ENCODE results near the gene SLC7A14. TPM values are rescaled to one million over a fixed set of nuclear protein-coding genes. Genes with fewer than 3 reads are reported as not detected.

The SLC7A14 gene
- total and polyA plus RNA-seq, 2 donors = 0.22 to 1.8 TPM

- no peaks in the 10 kb centered on the region for H3K4me1 ChIP-seq (ENCODE audit: insufficient read depth)
- DNase-seq (ENCODE audit: extremely low spot score) = no peak
- no peak overlapping the region for H3K4me3 ChIP-seq (ENCODE audit: low read depth, low read length)
- WGBS = 91% methylated on average over 3 of the region's 3 CpGs
- H3K36me3 ChIP-seq (ENCODE audit: insufficient read depth) = no peaks in the 10 kb centered on the region
- H3K27ac ChIP-seq (ENCODE audit: low read depth) = no peak overlapping the region
These were observed 43.2 kb downstream of the SLC7A14 start for GRCh38 chr3:170542704-170543103.

DNA sequence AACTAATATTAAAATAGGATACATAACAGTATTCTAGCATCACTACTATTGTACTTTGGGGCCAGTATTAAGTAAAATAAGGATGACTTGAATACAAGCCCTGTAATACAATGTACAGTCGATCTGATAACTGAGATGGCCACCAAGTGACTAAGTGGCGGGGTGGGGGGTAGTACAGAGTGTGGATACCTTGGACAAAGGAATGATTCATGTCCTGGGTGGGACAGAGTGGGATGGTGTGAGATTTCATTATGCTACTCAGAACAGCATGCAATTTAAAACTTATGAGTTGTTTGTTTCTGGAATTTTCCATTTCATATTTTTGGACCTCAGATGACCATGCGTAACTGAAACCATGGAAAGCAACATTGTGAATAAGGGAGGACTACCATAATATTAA lies 46.0 kb downstream of the SLC7A14 start:
- DNase-seq (ENCODE audit: extremely low spot score) = no peak
- Histone ChIP-seq H3K36me3 (ENCODE audit: insufficient read depth) (no peaks in the 10 kb centered on the region), H3K4me1 (ENCODE audit: insufficient read depth) (no peaks in the 10 kb centered on the region), H3K27ac (ENCODE audit: low read depth) (no peak overlapping the region), H3K4me3 (ENCODE audit: low read depth, low read length) (no peak overlapping the region)
- WGBS = 88% methylated on average over 3 of the region's 3 CpGs

DNA sequence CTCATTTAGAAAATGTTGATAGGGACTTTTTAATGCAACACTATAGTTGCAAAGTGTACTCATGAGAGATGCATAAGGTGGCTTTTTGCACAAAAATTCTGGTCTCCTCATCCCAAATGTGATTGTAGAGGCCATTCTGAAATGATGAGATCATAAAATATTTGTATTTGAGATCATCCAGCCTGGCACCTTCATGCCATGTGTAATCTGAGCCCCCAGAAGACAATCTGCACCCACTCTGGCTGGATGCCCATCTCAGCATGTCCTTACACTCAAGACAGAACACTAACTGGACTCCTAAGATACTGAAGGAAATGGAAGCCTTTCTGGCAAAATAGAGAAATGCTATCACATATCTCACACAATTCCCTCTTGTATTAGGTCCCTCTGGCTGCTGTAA lies 49.2 kb downstream of the SLC7A14 start:
- no peaks in the 10 kb centered on the region for H3K36me3 ChIP-seq (ENCODE audit: insufficient read depth)
- no peaks in the 10 kb centered on the region for H3K4me1 ChIP-seq (ENCODE audit: insufficient read depth)
- DNase-seq (ENCODE audit: extremely low spot score) = no peak
- no peak overlapping the region for H3K27ac ChIP-seq (ENCODE audit: low read depth)
- H3K4me3 ChIP-seq (ENCODE audit: low read depth, low read length) = no peak overlapping the region

DNA sequence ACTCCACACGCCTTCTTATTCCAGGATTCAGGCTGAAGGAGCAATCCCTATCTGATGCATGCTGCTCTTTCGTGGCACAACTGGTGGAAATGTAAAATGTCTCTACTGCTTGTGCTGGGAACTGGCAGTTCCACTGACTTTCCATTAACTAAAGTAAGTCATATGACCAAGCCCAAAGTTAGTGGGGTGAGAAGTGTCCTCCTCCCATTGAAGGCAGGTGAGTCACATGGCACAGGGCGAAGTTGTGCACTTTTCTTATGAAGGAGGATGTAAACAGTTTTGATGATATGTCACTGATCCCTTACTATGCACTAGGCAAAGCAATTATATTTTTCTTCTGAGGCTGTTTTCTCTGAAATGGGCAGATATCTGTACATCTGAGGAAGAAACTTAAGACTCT lies 51.6 kb downstream of the SLC7A14 start:
- 91% methylated on average over 3 of the region's 3 CpGs for WGBS
- H3K27ac ChIP-seq (ENCODE audit: low read depth) = no peak overlapping the region

DNA sequence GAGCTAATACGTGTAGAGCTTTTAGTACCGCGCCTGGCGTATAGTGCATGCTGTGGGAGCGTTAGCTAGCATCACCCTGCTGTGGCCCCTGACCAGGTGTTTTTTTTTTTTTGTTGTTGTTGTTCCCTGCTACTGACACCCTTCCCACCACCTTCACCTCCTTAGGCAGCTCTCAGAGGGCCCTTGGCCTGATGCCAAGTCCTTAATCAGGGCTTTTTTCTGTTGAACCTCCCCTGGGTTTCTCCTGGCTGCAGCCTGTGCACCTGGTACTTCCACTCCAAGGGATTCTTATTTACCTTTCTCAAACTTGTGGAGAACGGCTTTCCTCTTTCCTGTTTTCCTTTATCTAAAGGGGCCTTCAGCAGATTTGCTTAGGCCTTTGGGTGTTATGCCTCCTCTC lies 53.3 kb downstream of the SLC7A14 start:
- Histone ChIP-seq H3K4me1 (ENCODE audit: insufficient read depth) (no peaks in the 10 kb centered on the region), H3K36me3 (ENCODE audit: insufficient read depth) (no peaks in the 10 kb centered on the region), H3K4me3 (ENCODE audit: low read depth, low read length) (no peak overlapping the region), H3K27ac (ENCODE audit: low read depth) (no peak overlapping the region)
- no peak for DNase-seq (ENCODE audit: extremely low spot score)
- 86% methylated on average over 6 of the region's 6 CpGs for WGBS

More for the DNA sequence above, 51.6 kb downstream of the SLC7A14 start:
- no peak overlapping the region for H3K4me3 ChIP-seq (ENCODE audit: low read depth, low read length)
- no peaks in the 10 kb centered on the region for H3K36me3 ChIP-seq (ENCODE audit: insufficient read depth)
- DNase-seq (ENCODE audit: extremely low spot score) = no peak
- H3K4me1 ChIP-seq (ENCODE audit: insufficient read depth) = no peaks in the 10 kb centered on the region

DNA sequence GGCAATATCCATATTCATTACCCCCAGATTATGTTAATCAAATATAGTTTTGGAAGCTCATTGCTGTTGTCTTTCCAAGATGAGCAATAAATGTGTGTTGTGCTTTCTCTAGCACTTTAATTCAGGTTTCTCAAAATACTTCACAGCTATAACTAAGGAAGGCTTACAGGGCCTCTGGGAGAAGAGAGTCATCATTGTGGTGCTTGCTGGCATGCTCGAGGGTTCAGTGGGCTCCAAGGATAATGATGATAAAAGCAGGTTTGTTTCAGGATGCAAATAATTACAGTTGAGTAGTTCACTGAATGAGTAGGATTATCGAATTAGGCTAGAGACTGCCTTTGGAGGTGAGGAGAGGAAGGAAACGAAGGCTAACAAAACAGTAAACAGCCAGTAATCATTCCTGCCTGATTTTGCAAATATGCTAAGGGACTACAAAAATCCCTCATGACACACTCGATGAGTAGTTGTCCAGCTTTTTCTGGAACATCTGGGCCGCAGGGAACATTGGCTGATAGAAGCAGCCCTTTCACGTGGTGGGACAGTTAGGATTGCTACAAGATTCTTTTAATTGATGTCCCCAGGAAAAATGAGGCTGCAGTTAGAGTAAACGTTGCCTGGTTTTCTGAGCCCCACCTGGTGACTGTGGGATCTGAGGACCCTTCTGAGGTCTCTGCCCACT lies 54.1 kb downstream of the SLC7A14 start:
- no peak for DNase-seq (ENCODE audit: extremely low spot score)
- no peaks in the 10 kb centered on the region for H3K4me1 ChIP-seq (ENCODE audit: insufficient read depth)
- no peaks in the 10 kb centered on the region for H3K36me3 ChIP-seq (ENCODE audit: insufficient read depth)
- 64% methylated on average over 7 of the region's 7 CpGs for WGBS
- no peak overlapping the region for H3K4me3 ChIP-seq (ENCODE audit: low read depth, low read length)
- no peak overlapping the region for H3K27ac ChIP-seq (ENCODE audit: low read depth)

DNA sequence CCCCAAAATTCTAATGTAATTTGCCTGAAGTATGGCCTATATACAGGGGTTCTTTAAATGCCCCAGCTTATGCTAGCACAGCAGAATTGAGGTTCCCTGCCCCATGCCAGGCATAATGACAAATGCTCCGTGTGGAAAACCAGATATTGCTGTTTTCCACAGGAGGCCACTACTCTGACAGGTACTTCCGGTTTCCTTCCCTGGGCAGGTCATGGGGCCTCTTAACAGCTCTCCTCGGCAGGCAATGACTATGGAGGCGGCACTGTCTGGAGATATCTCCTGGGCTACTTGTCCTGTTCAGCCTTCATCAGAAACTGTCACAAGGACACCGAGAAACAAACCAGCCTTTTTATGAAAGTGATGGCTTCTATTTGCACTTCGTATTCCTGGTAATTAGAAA lies 54.8 kb downstream of the SLC7A14 start:
- no peak overlapping the region for H3K4me3 ChIP-seq (ENCODE audit: low read depth, low read length)
- no peak overlapping the region for H3K27ac ChIP-seq (ENCODE audit: low read depth)
- H3K4me1 ChIP-seq (ENCODE audit: insufficient read depth) = no peaks in the 10 kb centered on the region
- no peaks in the 10 kb centered on the region for H3K36me3 ChIP-seq (ENCODE audit: insufficient read depth)
- 80% methylated on average over 6 of the region's 6 CpGs for WGBS
- DNase-seq (ENCODE audit: extremely low spot score) = no peak

DNA sequence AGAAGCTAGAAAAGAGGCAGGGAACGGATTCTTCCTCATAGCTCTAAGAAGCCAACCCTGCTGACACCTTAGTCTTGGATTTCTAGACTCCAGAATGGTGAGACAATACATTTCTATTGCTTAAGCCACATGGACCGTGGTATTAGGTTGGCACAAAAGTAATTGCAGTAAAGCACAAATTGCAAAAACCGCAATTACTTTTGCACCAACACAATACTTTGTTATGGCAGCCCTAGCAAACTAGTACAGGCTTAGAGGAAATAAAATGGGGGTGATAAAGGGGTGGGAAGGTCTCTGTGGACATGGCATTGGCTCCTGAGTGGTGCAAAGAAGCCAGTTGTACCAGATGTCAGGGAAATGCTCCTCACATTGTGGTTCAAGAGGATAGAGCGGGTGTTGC lies 56.0 kb downstream of the SLC7A14 start:
- no peak overlapping the region for H3K4me3 ChIP-seq (ENCODE audit: low read depth, low read length)
- no peaks in the 10 kb centered on the region for H3K4me1 ChIP-seq (ENCODE audit: insufficient read depth)
- H3K36me3 ChIP-seq (ENCODE audit: insufficient read depth) = no peaks in the 10 kb centered on the region
- 97% methylated on average over 4 of the region's 4 CpGs for WGBS
- no peak for DNase-seq (ENCODE audit: extremely low spot score)
- no peak overlapping the region for H3K27ac ChIP-seq (ENCODE audit: low read depth)

GRCh38 chr3:170529346-170529745 lies 56.5 kb downstream of the SLC7A14 start:
- no peak overlapping the region for H3K27ac ChIP-seq (ENCODE audit: low read depth)
- DNase-seq (ENCODE audit: extremely low spot score) = no peak
- no peaks in the 10 kb centered on the region for H3K4me1 ChIP-seq (ENCODE audit: insufficient read depth)
- H3K4me3 ChIP-seq (ENCODE audit: low read depth, low read length) = no peak overlapping the region
- no peaks in the 10 kb centered on the region for H3K36me3 ChIP-seq (ENCODE audit: insufficient read depth)
- 59% methylated on average over 2 of the region's 2 CpGs for WGBS

- H3K4me3 ChIP-seq (ENCODE audit: low read depth, low read length) = no peak overlapping the region
- no peaks in the 10 kb centered on the region for H3K4me1 ChIP-seq (ENCODE audit: insufficient read depth)
- no peak for DNase-seq (ENCODE audit: extremely low spot score)
- no peak overlapping the region for H3K27ac ChIP-seq (ENCODE audit: low read depth)
- 47% methylated on average over 8 of the region's 8 CpGs for WGBS
- H3K36me3 ChIP-seq (ENCODE audit: insufficient read depth) = no peaks in the 10 kb centered on the region
These were observed 57.1 kb downstream of the SLC7A14 start for GRCh38 chr3:170528726-170529125.

DNA sequence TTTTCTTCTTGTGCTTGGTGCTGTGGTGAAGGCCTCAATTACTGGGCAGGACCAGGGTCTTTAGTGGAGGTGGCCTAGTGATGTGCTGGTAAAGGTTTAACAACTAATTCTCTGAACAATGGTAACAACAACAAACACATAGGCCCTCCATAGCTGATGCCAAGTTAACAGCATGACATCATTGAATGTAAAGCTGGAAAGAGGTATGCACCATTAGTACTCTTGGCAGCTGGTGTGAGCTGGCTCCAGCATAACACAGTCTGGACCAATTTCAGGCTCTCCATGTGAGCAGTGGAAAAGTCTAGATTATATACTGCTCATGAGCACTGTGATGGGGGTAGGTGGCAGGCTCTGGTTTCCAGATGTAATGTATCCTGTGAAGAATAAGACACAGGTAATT lies 61.8 kb downstream of the SLC7A14 start:
- H3K4me3 ChIP-seq (ENCODE audit: low read depth, low read length) = no peak overlapping the region
- H3K27ac ChIP-seq (ENCODE audit: low read depth) = no peak overlapping the region
- H3K36me3 ChIP-seq (ENCODE audit: insufficient read depth) = no peaks in the 10 kb centered on the region
- no peak for DNase-seq (ENCODE audit: extremely low spot score)
- no peaks in the 10 kb centered on the region for H3K4me1 ChIP-seq (ENCODE audit: insufficient read depth)

DNA sequence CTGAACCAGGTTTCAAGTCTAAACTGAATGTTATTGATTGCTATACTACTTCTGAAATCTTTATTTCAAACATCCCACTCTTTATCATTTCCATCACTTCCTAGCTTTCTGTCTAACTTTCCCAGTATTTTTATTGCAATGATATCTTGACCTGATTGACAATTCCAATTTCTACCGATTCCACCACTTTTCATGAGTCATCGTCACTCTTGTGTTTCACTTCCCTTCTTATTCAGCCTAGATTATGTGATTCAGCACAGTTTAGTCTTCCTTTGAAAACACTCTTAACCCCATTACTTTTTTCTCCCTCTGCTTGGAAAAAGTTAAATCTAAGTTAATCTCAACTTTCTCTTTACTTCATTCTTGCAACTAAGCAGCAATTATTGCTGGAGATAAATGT lies 62.6 kb downstream of the SLC7A14 start:
- WGBS = 67% methylated on average over 2 of the region's 2 CpGs

GRCh38 chr3:170522201-170522600 lies 63.7 kb downstream of the SLC7A14 start:
- H3K4me1 ChIP-seq (ENCODE audit: insufficient read depth) = no peaks in the 10 kb centered on the region
- 50% methylated on average over 2 of the region's 2 CpGs for WGBS

More for the DNA sequence above, 62.6 kb downstream of the SLC7A14 start:
- no peaks in the 10 kb centered on the region for H3K4me1 ChIP-seq (ENCODE audit: insufficient read depth)
- no peak for DNase-seq (ENCODE audit: extremely low spot score)
- H3K4me3 ChIP-seq (ENCODE audit: low read depth, low read length) = no peak overlapping the region
- no peaks in the 10 kb centered on the region for H3K36me3 ChIP-seq (ENCODE audit: insufficient read depth)
- H3K27ac ChIP-seq (ENCODE audit: low read depth) = no peak overlapping the region

DNA sequence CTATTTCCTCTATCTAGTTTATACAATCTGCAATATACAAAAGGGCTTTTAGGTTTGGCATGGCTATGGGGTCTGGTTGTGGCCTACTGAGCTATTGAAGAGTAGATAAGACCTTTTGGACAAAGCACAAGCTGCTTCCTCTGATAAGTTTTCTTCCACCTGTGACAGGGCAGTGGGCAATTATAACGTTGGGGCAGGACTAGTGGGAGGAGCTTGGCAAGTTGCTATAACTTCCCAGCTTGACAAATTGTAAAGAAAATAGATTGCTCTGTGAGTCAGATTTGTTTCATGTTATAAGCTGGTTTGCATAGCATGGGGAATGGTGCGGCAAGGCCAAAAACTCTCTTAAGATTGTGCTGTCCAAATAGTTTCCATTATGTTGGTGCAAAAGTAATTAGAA lies 64.9 kb downstream of the SLC7A14 start:
- DNase-seq (ENCODE audit: extremely low spot score) = no peak
- Histone ChIP-seq H3K36me3 (ENCODE audit: insufficient read depth) (no peaks in the 10 kb centered on the region), H3K27ac (ENCODE audit: low read depth) (no peak overlapping the region), H3K4me3 (ENCODE audit: low read depth, low read length) (no peak overlapping the region), H3K4me1 (ENCODE audit: insufficient read depth) (no peaks in the 10 kb centered on the region)
- WGBS = 54% methylated on average over 2 of the region's 2 CpGs

More at GRCh38 chr3:170522201-170522600, 63.7 kb downstream of the SLC7A14 start:
- DNase-seq (ENCODE audit: extremely low spot score) = no peak
- Histone ChIP-seq H3K36me3 (ENCODE audit: insufficient read depth) (no peaks in the 10 kb centered on the region), H3K4me3 (ENCODE audit: low read depth, low read length) (no peak overlapping the region), H3K27ac (ENCODE audit: low read depth) (no peak overlapping the region)
